HG02938 (cell line): ENCODE data around the gene MALRD1.

Experiments used
- ATAC-seq: cut with Tn5 transposase; IDR thresholded peaks from one replicate; pipeline ENCODE4 v1.9.1; 2021; ENCODE audit warnings: mild to moderate bottlenecking, moderate library complexity; ENCODE audit not compliant: unreplicated experiment

Gene MALRD1

GRCh38 chr10:19098803-19099202 lies 50.2 kb downstream of the MALRD1 start:
- ATAC-seq, result no peak

GRCh38 chr10:19107406-19107805 lies 58.8 kb downstream of the MALRD1 start:
- ATAC-seq, result no peak

- no peak for ATAC-seq
These were observed 63.1 kb downstream of the MALRD1 start for GRCh38 chr10:19111501-19112267.

- ATAC-seq, result no peak
These were observed 68.8 kb downstream of the MALRD1 start for GRCh38 chr10:19117438-19117837.

- ATAC-seq, result no peak
These were observed 70.6 kb downstream of the MALRD1 start for GRCh38 chr10:19119191-19119590.

- ATAC-seq, result no peak
These were observed 71.8 kb downstream of the MALRD1 start for GRCh38 chr10:19120381-19120908.

- no peak for ATAC-seq
These were observed 85.4 kb downstream of the MALRD1 start for GRCh38 chr10:19133992-19134391.

- no peak for ATAC-seq
These were observed 94.4 kb downstream of the MALRD1 start for GRCh38 chr10:19142967-19143366.

- ATAC-seq, result no peak
These were observed 95.6 kb downstream of the MALRD1 start for GRCh38 chr10:19144206-19144605.

- ATAC-seq, result no peak
These were observed 105.8 kb downstream of the MALRD1 start for GRCh38 chr10:19154375-19154774.

- no peak for ATAC-seq
These were observed 109.8 kb downstream of the MALRD1 start for GRCh38 chr10:19158358-19158757.

- ATAC-seq, result no peak
These were observed 110.3 kb downstream of the MALRD1 start for GRCh38 chr10:19158870-19159269.

GRCh38 chr10:19164461-19164860 lies 115.9 kb downstream of the MALRD1 start:
- no peak for ATAC-seq

GRCh38 chr10:19168584-19168983 lies 120.0 kb downstream of the MALRD1 start:
- no peak for ATAC-seq

GRCh38 chr10:19169041-19169440 lies 120.4 kb downstream of the MALRD1 start:
- no peak for ATAC-seq

GRCh38 chr10:19169684-19170083 lies 121.1 kb downstream of the MALRD1 start:
- ATAC-seq, result no peak

- ATAC-seq, result no peak
These were observed 130.1 kb downstream of the MALRD1 start for GRCh38 chr10:19178675-19179074.

GRCh38 chr10:19184891-19185290 lies 136.3 kb downstream of the MALRD1 start:
- ATAC-seq, result no peak

GRCh38 chr10:19194866-19195265 lies 146.3 kb downstream of the MALRD1 start:
- no peak for ATAC-seq

- ATAC-seq, result no peak
These were observed 147.1 kb downstream of the MALRD1 start for GRCh38 chr10:19195698-19196097.

GRCh38 chr10:19200211-19200610 lies 151.6 kb downstream of the MALRD1 start:
- no peak for ATAC-seq

GRCh38 chr10:19204246-19204917 lies 155.8 kb downstream of the MALRD1 start:
- ATAC-seq, result no peak
